Uterus (tissue), 4 donors: ENCODE measurements around the gene DDX28. TPM values are rescaled to one million over a fixed set of nuclear protein-coding genes. Genes with fewer than 3 reads are reported as not detected.

ENCODE experiments used
- DNase-seq, 2 donors: peaks; one replicate each; pipeline ENCODE4 v3.0.0-alpha.2; 2019 to 2020
- H3K27ac ChIP-seq, 2 donors: fragments of 200-600 bp; sonication (generic); 1 replicate in 1 of 2; 2 replicates in 1 of 2; pipeline ENCODE4 v1.5.1; 2016 to 2018
- H3K27me3 ChIP-seq, 2 donors: fragments of 200-600 bp; sonication (generic); one replicate each; pipeline ENCODE4 v1.5.1; 2018 to 2019; ENCODE audit warnings: control low read depth in 1 of 2
- H3K36me3 ChIP-seq, 2 donors: fragments of 200-600 bp; sonication (generic); one replicate each; pipeline ENCODE4 v1.5.1; 2019; ENCODE audit warnings: control low read depth in 1 of 2
- H3K4me1 ChIP-seq, 2 donors: fragments of 200-600 bp; sonication (generic); one replicate each; pipeline ENCODE4 v1.5.1; 2018 to 2019; ENCODE audit warnings: control low read depth in 1 of 2
- H3K4me3 ChIP-seq, 2 donors: fragments of 200-600 bp; sonication (generic); 1 replicate in 1 of 2; 2 replicates in 1 of 2; pipeline ENCODE4 v1.5.1; 2018 to 2019; ENCODE audit warnings: mild to moderate bottlenecking in 1 of 2
- H3K9me3 ChIP-seq, 2 donors: fragments of 200-600 bp; sonication (generic); one replicate each; pipeline ENCODE4 v1.5.1; 2019; ENCODE audit warnings: control low read depth in 1 of 2
- POLR2A ChIP-seq, 2 donors: fragments of 450-650 bp; IDR thresholded peaks; one replicate each; pipeline ENCODE4 v1.6.1; 2016; ENCODE audit warnings: antibody characterized with exemption in 2 of 2, mild to moderate bottlenecking in 1 of 2, moderate library complexity in 1 of 2
- intact Hi-C: fragments of 100-400 bp; cut with DNase I; formaldehyde crosslinking; loops from one replicate; pipeline ENCODE4 v1.15.1; 2023; ENCODE audit warnings: low total_unique reads
- total RNA-seq, 4 donors: library from RNA; depleted of rRNA in 3 of 4; stranded (reverse); fragments of >200 nt in 3 of 4; gene quantifications; one replicate each; pipeline versions ENCODE4 v1.1.0 to v1.2.4, GENCODE V29; 2014 to 2023
- TF ChIP-seq, protein P1 (sequence below), 4 experiments: fragments of 200-600 bp in 2 of 4; fragments of 450-650 bp in 2 of 4; sonication (generic) in 2 of 4; IDR thresholded peaks; one replicate each; pipeline ENCODE4 v1.5.1; 2016 to 2019; ENCODE audit warnings: antibody characterized with exemption in 4 of 4, mild to moderate bottlenecking in 2 of 4, moderate library complexity in 1 of 4
- donor health status: DM: yes; HTN: yes; CAD: no.

Gene DDX28, protein sequence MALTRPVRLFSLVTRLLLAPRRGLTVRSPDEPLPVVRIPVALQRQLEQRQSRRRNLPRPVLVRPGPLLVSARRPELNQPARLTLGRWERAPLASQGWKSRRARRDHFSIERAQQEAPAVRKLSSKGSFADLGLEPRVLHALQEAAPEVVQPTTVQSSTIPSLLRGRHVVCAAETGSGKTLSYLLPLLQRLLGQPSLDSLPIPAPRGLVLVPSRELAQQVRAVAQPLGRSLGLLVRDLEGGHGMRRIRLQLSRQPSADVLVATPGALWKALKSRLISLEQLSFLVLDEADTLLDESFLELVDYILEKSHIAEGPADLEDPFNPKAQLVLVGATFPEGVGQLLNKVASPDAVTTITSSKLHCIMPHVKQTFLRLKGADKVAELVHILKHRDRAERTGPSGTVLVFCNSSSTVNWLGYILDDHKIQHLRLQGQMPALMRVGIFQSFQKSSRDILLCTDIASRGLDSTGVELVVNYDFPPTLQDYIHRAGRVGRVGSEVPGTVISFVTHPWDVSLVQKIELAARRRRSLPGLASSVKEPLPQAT
- 10 to 100 TPM in 2 of 4 donors, 1 to 10 TPM in 2; 2.9 to 14.1 (median 11.8) TPM for total RNA-seq

DNA sequence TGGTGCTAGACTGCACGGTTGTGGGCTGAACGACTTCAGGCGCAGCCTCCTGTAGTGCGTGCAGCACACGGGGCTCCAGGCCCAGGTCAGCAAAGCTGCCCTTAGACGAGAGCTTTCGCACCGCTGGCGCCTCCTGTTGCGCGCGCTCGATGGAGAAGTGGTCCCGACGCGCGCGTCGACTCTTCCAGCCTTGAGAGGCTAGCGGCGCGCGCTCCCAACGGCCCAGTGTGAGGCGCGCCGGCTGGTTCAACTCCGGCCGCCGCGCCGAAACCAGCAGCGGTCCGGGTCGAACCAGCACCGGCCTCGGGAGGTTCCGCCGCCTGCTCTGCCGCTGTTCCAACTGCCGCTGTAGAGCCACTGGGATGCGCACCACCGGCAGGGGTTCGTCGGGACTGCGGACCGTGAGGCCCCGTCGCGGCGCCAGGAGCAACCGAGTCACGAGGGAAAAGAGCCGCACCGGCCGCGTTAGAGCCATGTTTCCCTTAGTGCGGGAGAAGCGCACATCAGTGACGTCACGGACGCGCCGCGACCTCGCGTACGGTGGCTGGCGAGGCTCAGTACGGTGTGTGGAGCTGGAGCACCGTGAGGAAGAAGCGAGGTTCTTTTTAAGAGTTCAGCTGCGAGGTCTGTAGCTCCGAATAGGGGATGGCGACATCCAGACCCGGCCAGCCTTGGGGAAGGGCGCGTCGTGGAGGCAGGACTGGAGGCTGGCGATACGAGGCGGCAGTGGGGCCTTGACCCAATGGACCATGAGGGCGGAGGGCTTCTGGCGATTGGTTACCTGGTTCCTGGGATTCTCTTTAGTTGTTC is at the start of gene DDX28, which contains the start of gene DUS2:
TSS of gene DDX28 (minus strand) at position 505 of the 810 bp plus-strand sequence. CDS start at position 475, 30 bp downstream.
TSS of gene DUS2 (plus strand) at position 557 of the 810 bp plus-strand sequence. CDS start 14,740 bp downstream, outside the sequence.
- Histone ChIP-seq H3K4me1 (peaks cover 3% of the 10 kb centered on the region in 2 donors), H3K27me3 (no peaks in the 10 kb centered on the region), H3K36me3 (no peaks in the 10 kb centered on the region), H3K4me3 (peak within 1 kb of the TSS; percentile 66 to 69), H3K9me3 (no peaks in the 10 kb centered on the region), H3K27ac (peak within 1 kb of the TSS; percentile 82 to 83)
- peak in 1 of 2 donors; percentile 53 for TF ChIP-seq POLR2A (IDR thresholded peaks at IDR 0.05)
- TF ChIP-seq, protein P1, sequence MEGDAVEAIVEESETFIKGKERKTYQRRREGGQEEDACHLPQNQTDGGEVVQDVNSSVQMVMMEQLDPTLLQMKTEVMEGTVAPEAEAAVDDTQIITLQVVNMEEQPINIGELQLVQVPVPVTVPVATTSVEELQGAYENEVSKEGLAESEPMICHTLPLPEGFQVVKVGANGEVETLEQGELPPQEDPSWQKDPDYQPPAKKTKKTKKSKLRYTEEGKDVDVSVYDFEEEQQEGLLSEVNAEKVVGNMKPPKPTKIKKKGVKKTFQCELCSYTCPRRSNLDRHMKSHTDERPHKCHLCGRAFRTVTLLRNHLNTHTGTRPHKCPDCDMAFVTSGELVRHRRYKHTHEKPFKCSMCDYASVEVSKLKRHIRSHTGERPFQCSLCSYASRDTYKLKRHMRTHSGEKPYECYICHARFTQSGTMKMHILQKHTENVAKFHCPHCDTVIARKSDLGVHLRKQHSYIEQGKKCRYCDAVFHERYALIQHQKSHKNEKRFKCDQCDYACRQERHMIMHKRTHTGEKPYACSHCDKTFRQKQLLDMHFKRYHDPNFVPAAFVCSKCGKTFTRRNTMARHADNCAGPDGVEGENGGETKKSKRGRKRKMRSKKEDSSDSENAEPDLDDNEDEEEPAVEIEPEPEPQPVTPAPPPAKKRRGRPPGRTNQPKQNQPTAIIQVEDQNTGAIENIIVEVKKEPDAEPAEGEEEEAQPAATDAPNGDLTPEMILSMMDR (IDR thresholded peaks at IDR 0.05), result peak in 1 of 4 experiments; percentile 55
- intact Hi-C loops, result no loop called here
- peak; percentile 91 to 94 for DNase-seq

GRCh38 chr16:68072038-68072695 is 49.1 kb upstream of the DDX28 start:
- Histone ChIP-seq H3K27me3 (no peaks in the 10 kb centered on the region), H3K4me1 (no peaks in the 10 kb centered on the region), H3K4me3 (no peak overlapping the region), H3K9me3 (no peaks in the 10 kb centered on the region), H3K27ac (peak overlapping the region in 1 of 2 donors; percentile 15), H3K36me3 (no peaks in the 10 kb centered on the region)
- TF ChIP-seq, protein P1 (IDR thresholded peaks at IDR 0.05), result no peak
- TF ChIP-seq POLR2A (IDR thresholded peaks at IDR 0.05), result no peak
- peak in 1 of 2 donors; percentile 68 for DNase-seq
- intact Hi-C loops, result no loop called here

- no peak for TF ChIP-seq POLR2A (IDR thresholded peaks at IDR 0.05)
- TF ChIP-seq, protein P1 (IDR thresholded peaks at IDR 0.05), result no peak
- intact Hi-C loops, result no loop called here
- no peaks in the 10 kb centered on the region for H3K27me3 ChIP-seq
- DNase-seq, result no peak
- H3K9me3 ChIP-seq, result no peaks in the 10 kb centered on the region
- H3K36me3 ChIP-seq, result no peaks in the 10 kb centered on the region
- H3K4me3 ChIP-seq, result no peak overlapping the region
- no peak overlapping the region for H3K27ac ChIP-seq
- H3K4me1 ChIP-seq, result no peaks in the 10 kb centered on the region
These were observed 48.5 kb upstream of the DDX28 start for GRCh38 chr16:68071518-68071901.

DNA sequence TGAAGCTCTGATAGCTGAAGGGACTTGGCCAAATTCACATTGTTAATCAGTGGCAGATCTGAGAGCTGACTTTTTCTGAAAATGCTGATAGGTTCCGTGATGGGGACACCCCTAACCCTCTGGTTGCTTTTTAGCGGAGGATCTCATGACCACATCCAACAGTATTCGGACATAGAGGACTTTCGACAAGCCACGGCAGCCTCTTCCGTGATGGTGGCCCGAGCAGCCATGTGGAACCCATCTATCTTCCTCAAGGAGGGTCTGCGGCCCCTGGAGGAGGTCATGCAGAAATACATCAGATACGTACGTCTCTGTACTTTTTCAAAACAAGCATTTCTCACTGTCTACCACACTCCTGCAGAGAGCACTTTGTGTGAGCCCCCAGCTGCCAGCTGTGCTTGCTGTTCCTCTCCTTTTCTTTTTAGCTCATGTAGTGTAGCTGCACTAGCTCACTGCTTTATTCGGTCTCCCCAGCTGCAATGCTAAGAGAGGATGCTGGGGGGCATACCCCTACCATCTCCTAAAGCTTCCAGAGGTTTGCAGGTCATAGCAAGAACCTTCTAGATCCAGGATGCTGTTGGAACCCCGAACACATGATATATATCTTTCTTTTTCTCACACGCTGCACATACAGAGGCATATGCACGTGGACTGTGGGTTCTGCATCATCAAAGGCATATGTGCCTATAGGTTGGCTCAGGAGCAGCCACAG is 47.9 kb upstream of the DDX28 start:
- no peak for DNase-seq
- no peak overlapping the region for H3K4me3 ChIP-seq
- TF ChIP-seq POLR2A (IDR thresholded peaks at IDR 0.05), result no peak
- TF ChIP-seq, protein P1 (IDR thresholded peaks at IDR 0.05), result no peak
- intact Hi-C loops, result no loop called here
- no peaks in the 10 kb centered on the region for H3K4me1 ChIP-seq
- H3K9me3 ChIP-seq, result no peaks in the 10 kb centered on the region
- no peaks in the 10 kb centered on the region for H3K27me3 ChIP-seq
- no peaks in the 10 kb centered on the region for H3K36me3 ChIP-seq
- H3K27ac ChIP-seq, result no peak overlapping the region
